ENCODE results near the gene NDRG4. TPM values are rescaled to one million over a fixed set of nuclear protein-coding genes. Genes with fewer than 3 reads are reported as not detected.

The NDRG4 gene
- total RNA-seq, 1 donor from 2014 or later, result 128 TPM

DNA sequence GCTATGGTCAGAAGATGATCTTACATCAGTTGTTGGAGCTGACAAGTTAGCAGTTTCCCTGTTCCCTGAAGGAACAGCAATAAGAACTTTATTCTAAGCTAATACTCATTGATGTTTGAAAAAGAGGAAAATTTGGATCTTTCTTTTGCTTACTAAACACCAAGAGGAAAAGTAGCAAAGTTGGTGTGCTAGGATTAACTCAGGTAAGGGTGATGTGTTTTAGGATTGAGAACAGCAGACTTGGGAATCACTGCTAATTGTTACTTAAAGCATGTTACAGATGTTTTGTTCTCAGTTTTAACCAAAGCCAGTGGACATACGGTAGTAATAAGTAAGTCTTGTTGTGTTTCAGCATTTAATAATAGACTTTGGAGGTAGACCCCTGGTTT is 19.0 kb downstream of the NDRG4 start:
- peaks cover 20% of the 10 kb centered on the region for H3K4me1 ChIP-seq
- H3K36me3 ChIP-seq, result peaks cover 0 to 56% of the 10 kb centered on the region in 2 donors
- no peak for DNase-seq (ENCODE audit: extremely low spot score in 2 of 2)
- intact Hi-C loops (cut with DNase I), result loop anchor here (10.0 kb wide), 2 partner anchors 116 to 216 kb away; partner anchors contain the start of gene GOT2
- H3K27me3 ChIP-seq, result no peaks in the 10 kb centered on the region
- TF ChIP-seq CTCF (IDR thresholded peaks at IDR 0.05), result no peak
- TF ChIP-seq POLR2A (IDR thresholded peaks at IDR 0.05), result no peak
- TF ChIP-seq POLR2AphosphoS5 (IDR thresholded peaks at IDR 0.05; ENCODE audit: insufficient read depth in 1 of 2, low read depth in 1 of 2), result no peak
- H3K27ac ChIP-seq, result no peak overlapping the region
- no peaks in the 10 kb centered on the region for H3K9me3 ChIP-seq
- H3K4me3 ChIP-seq, result no peak overlapping the region

GRCh38 chr16:58519707-58520106 is 19.8 kb downstream of the NDRG4 start:
- H3K36me3 ChIP-seq, result peaks cover 0 to 64% of the 10 kb centered on the region in 2 donors
- H3K4me3 ChIP-seq, result no peak overlapping the region
- no peaks in the 10 kb centered on the region for H3K9me3 ChIP-seq
- no peak for TF ChIP-seq CTCF (IDR thresholded peaks at IDR 0.05)
- TF ChIP-seq POLR2A (IDR thresholded peaks at IDR 0.05), result no peak
- TF ChIP-seq POLR2AphosphoS5 (IDR thresholded peaks at IDR 0.05; ENCODE audit: insufficient read depth in 1 of 2, low read depth in 1 of 2), result no peak
- no peak for DNase-seq (ENCODE audit: extremely low spot score in 2 of 2)
- peaks cover 14% of the 10 kb centered on the region for H3K4me1 ChIP-seq
- H3K27me3 ChIP-seq, result no peaks in the 10 kb centered on the region
- intact Hi-C loops (cut with DNase I), result loop anchor here (10.0 kb wide), 2 partner anchors 115 to 215 kb away; partner anchors contain the start of gene GOT2
- H3K27ac ChIP-seq, result no peak overlapping the region

- no peak overlapping the region for H3K27ac ChIP-seq
- no peaks in the 10 kb centered on the region for H3K27me3 ChIP-seq
- intact Hi-C loops (cut with DNase I), result no loop called here
- peaks cover 0 to 96% of the 10 kb centered on the region in 2 donors for H3K36me3 ChIP-seq
- no peak for DNase-seq (ENCODE audit: extremely low spot score in 2 of 2)
- no peaks in the 10 kb centered on the region for H3K4me1 ChIP-seq
- no peak overlapping the region for H3K4me3 ChIP-seq
- no peak for TF ChIP-seq POLR2AphosphoS5 (IDR thresholded peaks at IDR 0.05; ENCODE audit: insufficient read depth in 1 of 2, low read depth in 1 of 2)
- TF ChIP-seq POLR2A (IDR thresholded peaks at IDR 0.05), result no peak
- TF ChIP-seq CTCF (IDR thresholded peaks at IDR 0.05), result no peak
- H3K9me3 ChIP-seq, result no peaks in the 10 kb centered on the region
These were observed 30.2 kb downstream of the NDRG4 start for GRCh38 chr16:58530179-58530578.

DNA sequence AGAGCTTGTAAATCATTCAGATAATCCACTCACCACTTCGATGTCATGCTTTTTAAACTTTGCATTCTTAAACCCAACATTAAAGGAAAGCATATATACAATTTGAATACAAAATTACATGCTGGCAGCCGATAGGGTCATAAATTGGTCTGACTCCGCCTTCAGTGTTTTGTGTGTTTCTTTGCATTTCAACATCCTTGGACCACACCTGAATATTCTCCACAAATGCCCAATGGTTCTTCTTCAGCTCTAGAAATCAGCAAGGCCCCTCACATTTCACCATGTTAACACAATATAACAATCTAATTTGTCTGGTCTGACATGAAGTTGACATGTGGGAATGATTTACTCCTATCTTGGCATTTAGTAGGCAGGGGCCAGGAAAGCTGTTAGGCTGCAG is 32.5 kb downstream of the NDRG4 start:
- H3K36me3 ChIP-seq, result peaks cover 0 to 94% of the 10 kb centered on the region in 2 donors

More for the DNA sequence above, 32.5 kb downstream of the NDRG4 start:
- no peaks in the 10 kb centered on the region for H3K9me3 ChIP-seq
- no peaks in the 10 kb centered on the region for H3K4me1 ChIP-seq
- intact Hi-C loops (cut with DNase I), result no loop called here
- TF ChIP-seq POLR2AphosphoS5 (IDR thresholded peaks at IDR 0.05; ENCODE audit: insufficient read depth in 1 of 2, low read depth in 1 of 2) (no peak), CTCF (IDR thresholded peaks at IDR 0.05) (no peak), POLR2A (IDR thresholded peaks at IDR 0.05) (no peak)
- no peak overlapping the region for H3K27ac ChIP-seq
- no peaks in the 10 kb centered on the region for H3K27me3 ChIP-seq
- H3K4me3 ChIP-seq, result no peak overlapping the region
- DNase-seq (ENCODE audit: extremely low spot score in 2 of 2), result no peak

All from vagina (tissue), 2 donors.